ENCODE data around the gene SH3GL1. TPM values are rescaled to one million over a fixed set of nuclear protein-coding genes. Genes with fewer than 3 reads are reported as not detected.

SH3GL1 gene
- total and polyA plus RNA-seq, 2 experiments from 2014 or later: 81.7 to 114 TPM

- no peaks in the 10 kb centered on the region for H3K9me2 ChIP-seq (replicated peaks; ENCODE audit: insufficient read depth)
- peaks cover 96% of the 10 kb centered on the region for H3K79me2 ChIP-seq
- no peaks in the 10 kb centered on the region for H3K27me3 ChIP-seq
- H3K4me2 ChIP-seq: peak overlapping the region; percentile 75
- peaks cover 64% of the 10 kb centered on the region for H4K20me1 ChIP-seq (ENCODE audit: insufficient read depth, poor library complexity, severe bottlenecking)
- H3K4me3 ChIP-seq: no peak overlapping the region
- H3K9me3 ChIP-seq (ENCODE audit: low read depth): no peaks in the 10 kb centered on the region
- no peak overlapping the region for H2AFZ ChIP-seq
- DNase-seq (ENCODE audit: low spot score): peak; percentile 76
- WGBS (ENCODE audit: low lambda C conversion rate, missing lambda C conversion rate): 19% methylated on average over 21 of the region's 21 CpGs
- peak overlapping the region; percentile 98 for H3K27ac ChIP-seq
- H3K4me1 ChIP-seq (ENCODE audit: insufficient read depth): peaks cover 72% of the 10 kb centered on the region
- no peak for TF ChIP-seq EZH2 (IDR thresholded peaks at IDR 0.05; ENCODE audit: borderline replicate concordance)
- TF ChIP-seq, protein P1, sequence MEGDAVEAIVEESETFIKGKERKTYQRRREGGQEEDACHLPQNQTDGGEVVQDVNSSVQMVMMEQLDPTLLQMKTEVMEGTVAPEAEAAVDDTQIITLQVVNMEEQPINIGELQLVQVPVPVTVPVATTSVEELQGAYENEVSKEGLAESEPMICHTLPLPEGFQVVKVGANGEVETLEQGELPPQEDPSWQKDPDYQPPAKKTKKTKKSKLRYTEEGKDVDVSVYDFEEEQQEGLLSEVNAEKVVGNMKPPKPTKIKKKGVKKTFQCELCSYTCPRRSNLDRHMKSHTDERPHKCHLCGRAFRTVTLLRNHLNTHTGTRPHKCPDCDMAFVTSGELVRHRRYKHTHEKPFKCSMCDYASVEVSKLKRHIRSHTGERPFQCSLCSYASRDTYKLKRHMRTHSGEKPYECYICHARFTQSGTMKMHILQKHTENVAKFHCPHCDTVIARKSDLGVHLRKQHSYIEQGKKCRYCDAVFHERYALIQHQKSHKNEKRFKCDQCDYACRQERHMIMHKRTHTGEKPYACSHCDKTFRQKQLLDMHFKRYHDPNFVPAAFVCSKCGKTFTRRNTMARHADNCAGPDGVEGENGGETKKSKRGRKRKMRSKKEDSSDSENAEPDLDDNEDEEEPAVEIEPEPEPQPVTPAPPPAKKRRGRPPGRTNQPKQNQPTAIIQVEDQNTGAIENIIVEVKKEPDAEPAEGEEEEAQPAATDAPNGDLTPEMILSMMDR (IDR thresholded peaks at IDR 0.05; ENCODE audit: poor library complexity): no peak
- no peak for TF ChIP-seq EZH2phosphoT487 (IDR thresholded peaks at IDR 0.05; ENCODE audit: low read depth, severe bottlenecking, unreplicated experiment)
- H3K36me3 ChIP-seq (replicated peaks; ENCODE audit: insufficient read depth, low read depth): no peaks in the 10 kb centered on the region
Measured at GRCh38 chr19:4390567-4391305, 9.6 kb downstream of the SH3GL1 start.

GRCh38 chr19:4390017-4390566 lies 10.3 kb downstream of the SH3GL1 start:
- H3K79me2 ChIP-seq: peaks cover 96% of the 10 kb centered on the region

DNA sequence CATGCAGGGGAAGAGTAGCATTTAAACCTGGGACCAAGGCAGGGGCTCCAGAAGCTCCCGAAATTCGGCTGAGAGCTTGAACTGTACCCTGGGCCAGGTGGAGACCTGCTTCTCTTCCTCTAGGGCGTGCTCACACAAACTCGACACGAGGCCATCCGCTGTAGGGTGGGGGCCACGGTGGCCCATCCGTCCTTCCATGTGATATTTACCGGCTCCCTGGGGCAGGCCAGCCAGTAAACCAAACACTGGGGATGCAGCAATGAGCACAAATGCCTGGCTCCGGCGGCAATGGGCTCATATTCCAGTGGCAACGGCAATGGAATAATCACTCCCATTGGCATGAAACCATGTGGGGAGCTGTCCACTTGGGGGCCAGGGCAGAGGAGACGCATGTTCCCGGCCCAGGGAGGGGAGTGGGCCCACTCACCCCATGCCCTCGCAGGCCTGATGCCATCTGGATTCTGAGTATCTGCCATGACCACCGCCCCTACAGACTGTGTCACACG lies 10.8 kb downstream of the SH3GL1 start:
- no peak for DNase-seq (ENCODE audit: low spot score)
- peaks cover 70% of the 10 kb centered on the region for H3K4me1 ChIP-seq (ENCODE audit: insufficient read depth)
- H4K20me1 ChIP-seq (ENCODE audit: insufficient read depth, poor library complexity, severe bottlenecking): peaks cover 53% of the 10 kb centered on the region
- WGBS (ENCODE audit: low lambda C conversion rate, missing lambda C conversion rate): 78% methylated on average over 17 of the region's 17 CpGs
- peaks cover 96% of the 10 kb centered on the region for H3K79me2 ChIP-seq
- H3K27me3 ChIP-seq: no peaks in the 10 kb centered on the region
- no peaks in the 10 kb centered on the region for H3K9me2 ChIP-seq (replicated peaks; ENCODE audit: insufficient read depth)
- peak overlapping the region; percentile 98 for H3K27ac ChIP-seq
- no peak overlapping the region for H2AFZ ChIP-seq
- no peak overlapping the region for H3K4me3 ChIP-seq
- no peaks in the 10 kb centered on the region for H3K9me3 ChIP-seq (ENCODE audit: low read depth)
- no peaks in the 10 kb centered on the region for H3K36me3 ChIP-seq (replicated peaks; ENCODE audit: insufficient read depth, low read depth)
- TF ChIP-seq EZH2phosphoT487 (IDR thresholded peaks at IDR 0.05; ENCODE audit: low read depth, severe bottlenecking, unreplicated experiment): no peak
- TF ChIP-seq EZH2 (IDR thresholded peaks at IDR 0.05; ENCODE audit: borderline replicate concordance): no peak
- TF ChIP-seq, protein P1 (IDR thresholded peaks at IDR 0.05; ENCODE audit: poor library complexity): no peak
- H3K4me2 ChIP-seq: peak overlapping the region; percentile 75

More at GRCh38 chr19:4390017-4390566, 10.3 kb downstream of the SH3GL1 start:
- Histone ChIP-seq H3K9me3 (ENCODE audit: low read depth) (no peaks in the 10 kb centered on the region), H4K20me1 (ENCODE audit: insufficient read depth, poor library complexity, severe bottlenecking) (peaks cover 59% of the 10 kb centered on the region), H2AFZ (no peak overlapping the region), H3K27me3 (no peaks in the 10 kb centered on the region), H3K4me2 (peak overlapping the region; percentile 75), H3K36me3 (replicated peaks; ENCODE audit: insufficient read depth, low read depth) (no peaks in the 10 kb centered on the region), H3K4me1 (ENCODE audit: insufficient read depth) (peaks cover 75% of the 10 kb centered on the region), H3K9me2 (replicated peaks; ENCODE audit: insufficient read depth) (no peaks in the 10 kb centered on the region), H3K27ac (peak overlapping the region; percentile 98), H3K4me3 (no peak overlapping the region)
- TF ChIP-seq EZH2phosphoT487 (IDR thresholded peaks at IDR 0.05; ENCODE audit: low read depth, severe bottlenecking, unreplicated experiment) (no peak), EZH2 (IDR thresholded peaks at IDR 0.05; ENCODE audit: borderline replicate concordance) (no peak)
- TF ChIP-seq, protein P1 (IDR thresholded peaks at IDR 0.05; ENCODE audit: poor library complexity): no peak
- DNase-seq (ENCODE audit: low spot score): no peak
- WGBS (ENCODE audit: low lambda C conversion rate, missing lambda C conversion rate): 67% methylated on average over 12 of the region's 12 CpGs

All from hepatocyte (in vitro differentiated cells).